ENCODE data around the gene TAL2. TPM values are rescaled to one million over a fixed set of nuclear protein-coding genes. Genes with fewer than 3 reads are reported as not detected.

The TAL2 gene
- total and polyA plus RNA-seq, 2 donors (not counting 3 experiments of a cell fraction or from before 2014, with no cell fraction given) = 0.30 TPM; not detected in 1

GRCh38 chr9:105670775-105671174 is 8.5 kb downstream of the TAL2 start:
- intact Hi-C loops (cut with micrococcal nuclease) = no loop called here
- no peaks in the 10 kb centered on the region for H4K20me1 ChIP-seq (replicated peaks; ENCODE audit: control insufficient read depth, extremely low read depth, insufficient read depth, low read length)
- H3K27ac ChIP-seq (ENCODE audit: insufficient read depth, low read depth, low read length) = no peak overlapping the region
- TF ChIP-seq EZH2 (IDR thresholded peaks at IDR 0.05; ENCODE audit: borderline replicate concordance, low read depth, low read length, severe bottlenecking) (no peak), GATA2 (IDR thresholded peaks at IDR 0.05; ENCODE audit: insufficient read depth, insufficient read length, low read depth, low read length) (no peak), MAX (IDR thresholded peaks at IDR 0.05; ENCODE audit: insufficient read depth, insufficient read length) (no peak), MYC (IDR thresholded peaks at IDR 0.05; ENCODE audit: low read depth, low read length) (no peak), POLR2A (IDR thresholded peaks at IDR 0.05; ENCODE audit: low read depth, low read length) (no peak), CTCF (IDR thresholded peaks at IDR 0.05; ENCODE audit: extremely low read depth in 1 of 2, insufficient read depth in 1 of 2, low read depth in 1 of 2, low read length in 2 of 2) (no peak), JUN (IDR thresholded peaks at IDR 0.05; ENCODE audit: borderline replicate concordance, insufficient read depth, insufficient read length, low read depth) (no peak), POLR2AphosphoS5 (IDR thresholded peaks at IDR 0.05; ENCODE audit: insufficient read depth, low read depth, low read length) (no peak), FOS (IDR thresholded peaks at IDR 0.05; ENCODE audit: borderline replicate concordance, insufficient read depth, low read length) (no peak)
- CTCF ChIA-PET = no interaction called here
- H2AFZ ChIP-seq (ENCODE audit: low read depth, low read length) = no peak overlapping the region
- H3K9me1 ChIP-seq (replicated peaks; ENCODE audit: control insufficient read depth, extremely low read depth, insufficient read depth, low read length) = no peaks in the 10 kb centered on the region
- no peaks in the 10 kb centered on the region for H3K36me3 ChIP-seq (ENCODE audit: control insufficient read depth in 2 of 2, extremely low read depth in 1 of 2, insufficient read depth in 2 of 2, low read length in 2 of 2)
- peaks cover 4 to 6% of the 10 kb centered on the region in 2 experiments for H3K27me3 ChIP-seq (ENCODE audit: control insufficient read depth in 2 of 2, insufficient read depth in 2 of 2, low read length in 2 of 2)
- H3K4me1 ChIP-seq (ENCODE audit: control insufficient read depth, extremely low read depth, insufficient read depth, low read length) = no peaks in the 10 kb centered on the region
- H3K9me3 ChIP-seq (replicated peaks; ENCODE audit: control insufficient read depth, insufficient read depth, low read length) = no peaks in the 10 kb centered on the region
- no peak for DNase-seq (ENCODE audit: low read depth, low spot score)
- no peak for FAIRE-seq
- no TSS peak for BruUV-seq (replicated peaks)
- no peaks in the 10 kb centered on the region for H3K79me2 ChIP-seq (ENCODE audit: control insufficient read depth, insufficient read depth, low read length)
- no peak overlapping the region for H3K4me2 ChIP-seq (ENCODE audit: insufficient read depth, low read length)
- POLR2A ChIA-PET = no interaction called here
- dilution Hi-C loops (cut with MboI; ENCODE audit: extremely low pct_ligation_motif_present, low sequenced_read_pairs) = no loop called here
- H3K4me3 ChIP-seq (replicated peaks in 1 of 3; ENCODE audit: insufficient read depth in 1 of 3, low read depth in 1 of 3, low read length in 3 of 3) = no peak overlapping the region
- H3K9ac ChIP-seq (replicated peaks; ENCODE audit: extremely low read depth, insufficient read depth, low read length) = no peak overlapping the region
